ENCODE data around the gene MINDY4.

Gene MINDY4

DNA sequence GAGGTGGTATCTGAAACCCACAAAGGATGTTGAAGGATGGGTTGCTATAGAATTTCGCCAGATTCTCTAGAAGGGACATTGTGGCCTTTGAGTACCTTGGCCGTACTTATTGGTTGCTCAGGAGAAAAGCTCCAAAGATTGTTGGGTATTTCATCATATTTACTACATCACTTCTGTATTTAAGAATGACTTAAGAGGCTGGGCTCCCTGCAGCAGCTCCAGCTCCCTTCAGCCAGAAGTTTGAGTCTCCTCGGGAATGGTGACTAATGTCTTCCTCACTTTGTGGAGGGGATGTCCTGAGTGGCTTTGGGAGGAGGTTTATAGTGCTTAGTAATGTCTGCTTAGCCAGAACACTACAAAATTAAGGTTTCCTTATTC lies 18.1 kb downstream of the MINDY4 start:
- H3K9ac ChIP-seq (ENCODE audit: low read depth in 1 of 2, low read length in 2 of 2), result no peak overlapping the region
- H3K27me3 ChIP-seq (ENCODE audit: control insufficient read depth in 2 of 2, insufficient read depth in 2 of 2, low read length in 2 of 2), result no peaks in the 10 kb centered on the region
- no peak overlapping the region for H3K27ac ChIP-seq (ENCODE audit: low read depth in 2 of 2, low read length in 2 of 2)
- H3K4me1 ChIP-seq (ENCODE audit: control insufficient read depth in 2 of 2, insufficient read depth in 2 of 2, low read length in 2 of 2), result peaks cover 0 to 2% of the 10 kb centered on the region in 2 donors
- H3K36me3 ChIP-seq (ENCODE audit: control insufficient read depth in 2 of 2, insufficient read depth in 2 of 2, low read length in 2 of 2), result peaks cover 0 to 5% of the 10 kb centered on the region in 2 donors
- H3K9me3 ChIP-seq (ENCODE audit: control insufficient read depth in 2 of 2, low read length in 2 of 2), result no peaks in the 10 kb centered on the region
- H3K4me3 ChIP-seq (ENCODE audit: low read length in 2 of 2), result no peak overlapping the region

DNA sequence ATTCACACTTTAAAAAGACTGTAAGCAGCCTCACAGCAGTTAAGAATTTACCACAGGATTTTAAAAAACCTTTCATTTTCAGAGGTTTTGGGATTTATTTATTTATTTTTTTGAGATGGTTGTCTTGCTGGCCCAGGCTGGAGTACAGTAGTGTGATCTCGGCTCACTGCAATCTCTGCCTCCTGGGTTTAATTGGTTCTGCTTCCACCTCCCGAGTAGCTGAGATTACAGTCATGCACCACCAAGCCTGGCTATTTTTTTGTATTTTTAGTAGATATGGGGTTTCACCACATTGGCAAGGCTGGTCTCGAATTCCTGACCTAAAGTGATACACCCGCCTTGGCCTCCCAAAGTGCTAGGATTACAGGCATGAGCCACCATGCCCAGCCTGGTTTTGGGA lies 19.1 kb downstream of the MINDY4 start:
- Histone ChIP-seq H3K27ac (ENCODE audit: low read depth in 2 of 2, low read length in 2 of 2) (no peak overlapping the region), H3K4me1 (ENCODE audit: control insufficient read depth in 2 of 2, insufficient read depth in 2 of 2, low read length in 2 of 2) (peaks cover 0 to 2% of the 10 kb centered on the region in 2 donors), H3K9me3 (ENCODE audit: control insufficient read depth in 2 of 2, low read length in 2 of 2) (no peaks in the 10 kb centered on the region), H3K36me3 (ENCODE audit: control insufficient read depth in 2 of 2, insufficient read depth in 2 of 2, low read length in 2 of 2) (peaks cover 0 to 5% of the 10 kb centered on the region in 2 donors), H3K27me3 (ENCODE audit: control insufficient read depth in 2 of 2, insufficient read depth in 2 of 2, low read length in 2 of 2) (no peaks in the 10 kb centered on the region), H3K4me3 (ENCODE audit: low read length in 2 of 2) (no peak overlapping the region), H3K9ac (ENCODE audit: low read depth in 1 of 2, low read length in 2 of 2) (no peak overlapping the region)

DNA sequence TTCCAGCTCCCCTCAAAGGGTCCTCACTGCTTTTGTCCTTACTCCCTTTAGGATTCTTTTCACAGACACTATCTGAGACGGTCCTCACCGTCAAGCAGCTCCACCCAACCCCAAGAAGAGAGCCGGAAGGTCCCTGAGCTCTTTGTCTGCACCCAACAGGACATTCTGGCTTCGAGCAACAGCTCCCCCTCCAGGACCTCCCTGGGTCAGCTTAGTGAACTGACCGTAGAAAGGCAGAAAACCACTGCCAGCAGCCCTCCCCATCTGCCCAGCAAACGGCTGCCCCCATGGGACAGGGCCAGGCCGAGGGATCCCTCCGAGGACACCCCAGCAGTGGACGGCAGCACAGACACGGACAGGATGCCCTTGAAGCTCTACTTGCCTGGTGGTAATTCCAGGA lies 19.9 kb downstream of the MINDY4 start:
- peaks cover 0 to 5% of the 10 kb centered on the region in 2 donors for H3K36me3 ChIP-seq (ENCODE audit: control insufficient read depth in 2 of 2, insufficient read depth in 2 of 2, low read length in 2 of 2)
- H3K4me1 ChIP-seq (ENCODE audit: control insufficient read depth in 2 of 2, insufficient read depth in 2 of 2, low read length in 2 of 2), result no peaks in the 10 kb centered on the region
- no peaks in the 10 kb centered on the region for H3K27me3 ChIP-seq (ENCODE audit: control insufficient read depth in 2 of 2, insufficient read depth in 2 of 2, low read length in 2 of 2)
- H3K9me3 ChIP-seq (ENCODE audit: control insufficient read depth in 2 of 2, low read length in 2 of 2), result no peaks in the 10 kb centered on the region
- H3K4me3 ChIP-seq (ENCODE audit: low read length in 2 of 2), result no peak overlapping the region
- H3K27ac ChIP-seq (ENCODE audit: low read depth in 2 of 2, low read length in 2 of 2), result no peak overlapping the region
- no peak overlapping the region for H3K9ac ChIP-seq (ENCODE audit: low read depth in 1 of 2, low read length in 2 of 2)

DNA sequence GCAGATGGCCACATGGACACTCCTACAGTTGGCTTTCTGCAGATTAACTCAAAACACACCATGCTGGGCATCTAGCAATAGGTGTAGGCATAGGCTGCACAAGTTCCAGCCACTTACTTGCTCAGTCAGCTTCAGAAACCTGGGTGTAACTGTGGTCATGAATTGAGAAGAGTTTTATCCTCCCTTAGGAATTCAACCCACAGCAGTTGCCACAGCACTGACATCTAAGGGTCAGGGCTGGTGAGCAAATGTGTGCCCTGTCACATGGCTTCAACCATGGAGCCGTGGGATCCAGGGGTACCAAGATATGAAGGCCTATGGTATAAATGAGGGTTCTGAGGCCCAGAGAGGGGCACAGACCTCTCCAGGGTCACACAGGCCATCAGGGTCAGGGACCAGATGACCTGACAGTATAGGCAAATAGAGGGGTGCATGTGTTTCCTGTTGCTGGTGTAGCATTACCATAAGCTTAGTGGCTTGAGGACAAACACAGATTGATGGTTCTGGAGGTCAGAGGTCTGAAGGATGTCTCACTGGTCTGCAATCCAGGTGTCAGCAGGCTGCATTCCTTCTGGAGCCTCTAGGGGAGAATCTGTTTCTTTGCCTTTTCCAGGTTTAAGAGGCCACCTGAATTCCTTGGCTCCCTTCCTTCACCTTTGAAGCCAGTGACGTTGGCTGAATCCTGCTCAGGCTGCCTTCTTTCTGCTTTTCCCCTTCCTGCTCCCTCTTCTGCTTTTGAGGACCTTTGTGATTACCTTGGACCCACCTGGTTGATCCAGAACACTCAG lies 24.1 kb downstream of the MINDY4 start:
- Histone ChIP-seq H3K9me3 (ENCODE audit: control insufficient read depth in 2 of 2, low read length in 2 of 2) (no peaks in the 10 kb centered on the region), H3K9ac (ENCODE audit: low read depth in 1 of 2, low read length in 2 of 2) (no peak overlapping the region), H3K27ac (ENCODE audit: low read depth in 2 of 2, low read length in 2 of 2) (no peak overlapping the region), H3K27me3 (ENCODE audit: control insufficient read depth in 2 of 2, insufficient read depth in 2 of 2, low read length in 2 of 2) (no peaks in the 10 kb centered on the region), H3K4me1 (ENCODE audit: control insufficient read depth in 2 of 2, insufficient read depth in 2 of 2, low read length in 2 of 2) (peaks cover 10 to 12% of the 10 kb centered on the region in 2 donors), H3K4me3 (ENCODE audit: low read length in 2 of 2) (no peak overlapping the region), H3K36me3 (ENCODE audit: control insufficient read depth in 2 of 2, insufficient read depth in 2 of 2, low read length in 2 of 2) (peaks cover 0 to 5% of the 10 kb centered on the region in 2 donors)

DNA sequence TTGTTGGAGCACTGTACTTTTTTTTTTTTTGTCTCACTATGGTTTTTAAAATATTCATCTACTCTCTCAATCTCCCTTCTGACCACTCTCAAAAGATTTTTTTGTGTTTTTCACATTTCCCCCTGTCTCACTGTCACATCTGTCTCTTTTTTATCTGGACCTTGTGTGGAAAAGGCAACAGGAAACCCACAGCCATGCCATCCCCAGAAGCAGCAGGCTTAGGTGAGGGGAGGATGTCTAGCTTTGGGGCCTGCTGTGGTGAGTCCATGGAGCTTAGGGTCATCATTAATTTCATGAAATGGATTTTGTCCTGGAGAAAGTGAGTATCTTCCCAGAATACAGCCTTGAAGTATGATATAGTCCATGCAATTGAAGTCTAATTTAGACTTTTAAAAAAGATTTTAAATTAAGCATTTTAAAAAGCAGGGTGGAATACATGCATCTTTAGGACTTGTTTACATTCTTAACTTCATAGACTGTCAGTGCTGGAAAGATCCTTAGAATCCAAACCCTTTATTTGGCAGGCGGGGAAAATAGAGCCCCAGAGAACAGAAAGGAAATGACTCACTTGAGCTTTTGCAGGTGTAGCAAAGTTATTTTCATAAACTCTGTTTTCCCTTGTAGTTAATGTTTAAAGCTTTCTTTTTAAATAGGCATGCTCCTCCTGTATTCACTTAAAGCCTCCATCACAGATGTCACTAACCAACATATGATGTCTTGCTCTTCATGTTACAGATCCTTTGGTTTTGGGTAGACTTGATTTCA lies 25.1 kb downstream of the MINDY4 start:
- Histone ChIP-seq H3K4me1 (ENCODE audit: control insufficient read depth in 2 of 2, insufficient read depth in 2 of 2, low read length in 2 of 2) (peaks cover 10 to 12% of the 10 kb centered on the region in 2 donors), H3K27ac (ENCODE audit: low read depth in 2 of 2, low read length in 2 of 2) (no peak overlapping the region), H3K4me3 (ENCODE audit: low read length in 2 of 2) (no peak overlapping the region)

DNA sequence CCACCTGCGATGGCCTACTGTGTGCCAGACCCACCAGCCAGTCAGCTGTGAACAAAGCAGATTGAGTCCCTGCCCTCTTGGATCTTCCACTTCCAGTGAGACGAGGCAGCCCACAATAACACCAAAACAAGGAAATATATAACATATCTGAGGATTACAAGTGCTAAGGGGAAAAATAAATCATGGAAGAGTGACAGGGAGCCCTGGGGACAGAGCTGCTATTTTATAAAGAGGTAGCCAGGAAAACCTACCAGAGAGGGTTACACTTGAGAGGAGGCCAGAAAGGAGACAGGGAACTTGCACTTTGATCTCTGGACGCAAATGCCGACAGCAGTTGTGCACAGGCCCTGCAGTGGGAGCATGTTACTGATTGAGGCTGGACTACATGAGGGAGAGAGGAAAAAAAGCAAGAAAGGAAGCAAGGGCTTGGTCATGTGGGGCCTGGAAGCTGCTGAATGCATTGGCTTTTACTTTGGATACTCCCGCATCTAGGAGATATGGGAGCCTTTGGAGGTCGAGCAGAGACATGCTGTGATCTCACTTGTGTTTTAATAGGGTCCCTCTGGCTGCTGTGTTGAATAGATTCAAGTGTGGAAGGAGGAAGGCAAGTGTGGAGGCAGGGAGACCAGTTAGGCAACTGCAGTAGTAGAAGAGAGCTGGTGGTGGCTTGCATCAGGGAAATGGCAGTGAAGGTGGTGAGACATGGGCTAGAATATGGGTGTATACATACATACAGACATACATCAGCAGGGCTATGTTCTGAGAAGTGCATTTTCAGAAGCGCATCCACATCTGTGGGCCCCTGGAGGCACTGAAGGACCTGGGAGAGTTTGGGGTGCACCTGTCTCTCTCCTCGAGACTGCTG lies 26.2 kb downstream of the MINDY4 start:
- peaks cover 10 to 12% of the 10 kb centered on the region in 2 donors for H3K4me1 ChIP-seq (ENCODE audit: control insufficient read depth in 2 of 2, insufficient read depth in 2 of 2, low read length in 2 of 2)
- peak overlapping the region; percentile 5 to 11 for H3K9ac ChIP-seq (ENCODE audit: low read depth in 1 of 2, low read length in 2 of 2)
- peak overlapping the region in 1 of 2 donors; percentile 14 for H3K27ac ChIP-seq (ENCODE audit: low read depth in 2 of 2, low read length in 2 of 2)

More for the DNA sequence above, 25.1 kb downstream of the MINDY4 start:
- H3K36me3 ChIP-seq (ENCODE audit: control insufficient read depth in 2 of 2, insufficient read depth in 2 of 2, low read length in 2 of 2), result peaks cover 0 to 4% of the 10 kb centered on the region in 2 donors
- H3K27me3 ChIP-seq (ENCODE audit: control insufficient read depth in 2 of 2, insufficient read depth in 2 of 2, low read length in 2 of 2), result no peaks in the 10 kb centered on the region
- no peaks in the 10 kb centered on the region for H3K9me3 ChIP-seq (ENCODE audit: control insufficient read depth in 2 of 2, low read length in 2 of 2)
- no peak overlapping the region for H3K9ac ChIP-seq (ENCODE audit: low read depth in 1 of 2, low read length in 2 of 2)

DNA sequence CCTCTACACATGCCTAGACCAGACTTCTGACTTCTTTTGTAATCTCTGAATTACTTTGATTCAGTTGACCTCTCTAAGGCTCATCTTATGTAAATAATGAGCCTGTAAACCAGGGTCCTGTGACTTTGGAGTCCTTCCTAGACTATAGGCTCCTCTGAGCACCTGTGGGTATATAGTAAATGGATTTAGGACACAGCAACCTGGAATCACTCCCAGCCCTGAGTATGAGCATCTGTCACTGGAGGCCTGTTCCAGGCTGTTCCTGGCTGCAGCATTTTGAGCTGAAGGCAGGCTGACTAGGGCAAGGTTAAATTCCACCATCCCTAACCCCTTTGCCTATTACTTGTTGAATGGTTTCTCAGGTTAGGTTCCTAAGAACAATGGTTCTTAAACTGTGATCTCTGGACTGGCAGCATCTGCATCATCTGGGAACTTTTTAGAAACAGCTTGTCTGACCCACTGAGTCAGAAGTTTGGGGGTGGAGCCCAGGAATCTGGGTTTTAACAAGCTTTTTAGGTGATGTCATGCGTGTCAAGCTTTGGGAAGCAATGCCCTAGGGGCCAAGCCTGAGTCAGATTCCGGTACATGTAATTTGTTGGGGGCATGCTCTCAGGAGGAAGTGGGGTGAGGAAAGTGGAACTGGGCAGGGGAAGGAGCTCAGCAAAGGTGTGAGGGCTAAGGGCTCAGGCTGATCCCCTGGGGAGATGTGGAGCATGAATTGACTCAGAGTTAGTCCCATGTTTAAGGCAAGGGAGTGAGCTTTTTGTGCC lies 28.2 kb downstream of the MINDY4 start:
- Histone ChIP-seq H3K9me3 (ENCODE audit: control insufficient read depth in 2 of 2, low read length in 2 of 2) (no peaks in the 10 kb centered on the region), H3K27ac (ENCODE audit: low read depth in 2 of 2, low read length in 2 of 2) (no peak overlapping the region), H3K9ac (ENCODE audit: low read depth in 1 of 2, low read length in 2 of 2) (no peak overlapping the region), H3K4me1 (ENCODE audit: control insufficient read depth in 2 of 2, insufficient read depth in 2 of 2, low read length in 2 of 2) (peaks cover 10 to 12% of the 10 kb centered on the region in 2 donors), H3K36me3 (ENCODE audit: control insufficient read depth in 2 of 2, insufficient read depth in 2 of 2, low read length in 2 of 2) (no peaks in the 10 kb centered on the region), H3K27me3 (ENCODE audit: control insufficient read depth in 2 of 2, insufficient read depth in 2 of 2, low read length in 2 of 2) (no peaks in the 10 kb centered on the region), H3K4me3 (ENCODE audit: low read length in 2 of 2) (no peak overlapping the region)

More for the DNA sequence above, 26.2 kb downstream of the MINDY4 start:
- Histone ChIP-seq H3K4me3 (ENCODE audit: low read length in 2 of 2) (no peak overlapping the region), H3K36me3 (ENCODE audit: control insufficient read depth in 2 of 2, insufficient read depth in 2 of 2, low read length in 2 of 2) (no peaks in the 10 kb centered on the region), H3K27me3 (ENCODE audit: control insufficient read depth in 2 of 2, insufficient read depth in 2 of 2, low read length in 2 of 2) (no peaks in the 10 kb centered on the region), H3K9me3 (ENCODE audit: control insufficient read depth in 2 of 2, low read length in 2 of 2) (no peaks in the 10 kb centered on the region)

DNA sequence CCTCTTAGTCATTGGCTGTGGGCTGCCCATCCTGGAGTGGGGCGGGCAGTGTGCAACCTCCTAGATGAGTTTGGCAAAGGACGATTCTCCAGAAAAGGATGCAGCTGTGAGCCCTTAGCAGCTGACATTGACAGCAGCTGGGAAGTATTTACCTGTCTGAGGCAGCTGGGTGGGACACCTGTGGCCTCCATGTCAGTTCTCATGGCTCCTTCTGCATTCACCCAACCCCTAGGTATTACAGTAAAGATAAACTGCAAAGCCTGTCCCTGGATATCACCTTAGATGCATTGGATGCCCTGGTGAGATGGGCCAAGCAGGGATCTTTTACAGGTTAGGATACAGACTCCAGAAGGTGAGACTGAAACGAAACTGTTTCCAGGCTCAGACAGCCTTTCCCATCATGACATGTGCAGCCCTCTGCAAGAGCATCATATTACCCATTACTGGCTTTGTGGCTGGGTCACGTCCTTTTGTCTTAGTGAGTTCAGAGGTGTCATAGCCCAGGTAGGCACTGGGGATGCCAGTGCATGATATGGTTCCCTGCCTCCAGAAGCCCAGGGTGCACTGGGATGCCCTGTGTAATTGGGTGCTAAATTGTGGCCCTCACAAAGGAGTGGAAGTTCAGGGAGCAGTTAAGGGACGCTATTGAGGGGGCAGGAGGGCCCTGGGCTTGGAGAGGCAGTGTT lies 28.9 kb downstream of the MINDY4 start:
- no peak overlapping the region for H3K9ac ChIP-seq (ENCODE audit: low read depth in 1 of 2, low read length in 2 of 2)
- peaks cover 10 to 12% of the 10 kb centered on the region in 2 donors for H3K4me1 ChIP-seq (ENCODE audit: control insufficient read depth in 2 of 2, insufficient read depth in 2 of 2, low read length in 2 of 2)
- H3K27ac ChIP-seq (ENCODE audit: low read depth in 2 of 2, low read length in 2 of 2), result no peak overlapping the region
- H3K4me3 ChIP-seq (ENCODE audit: low read length in 2 of 2), result no peak overlapping the region
- H3K36me3 ChIP-seq (ENCODE audit: control insufficient read depth in 2 of 2, insufficient read depth in 2 of 2, low read length in 2 of 2), result no peaks in the 10 kb centered on the region
- no peaks in the 10 kb centered on the region for H3K27me3 ChIP-seq (ENCODE audit: control insufficient read depth in 2 of 2, insufficient read depth in 2 of 2, low read length in 2 of 2)
- H3K9me3 ChIP-seq (ENCODE audit: control insufficient read depth in 2 of 2, low read length in 2 of 2), result no peaks in the 10 kb centered on the region

DNA sequence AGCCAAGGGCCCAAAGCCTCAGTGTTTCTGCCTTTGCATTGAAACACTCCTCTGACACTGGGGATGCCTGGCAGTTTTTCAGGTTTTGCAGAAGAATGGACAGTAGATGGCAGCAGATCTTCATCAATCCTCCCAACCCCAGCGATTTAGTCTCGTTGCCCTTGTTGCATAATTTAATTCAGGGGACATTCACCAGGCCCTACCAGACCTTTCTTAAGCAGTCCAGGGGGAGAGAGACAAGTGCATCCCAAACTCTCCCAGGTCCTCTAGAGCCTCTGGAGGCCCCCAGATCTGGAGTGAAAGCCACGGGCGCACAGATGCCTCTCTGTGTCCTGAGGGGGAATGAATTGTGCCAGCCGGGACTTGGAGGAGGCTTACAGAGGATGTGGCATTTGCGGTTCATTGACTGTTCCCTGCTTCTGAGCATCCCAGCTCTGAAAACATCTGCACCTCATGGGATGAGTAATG lies 29.6 kb downstream of the MINDY4 start:
- Histone ChIP-seq H3K27ac (ENCODE audit: low read depth in 2 of 2, low read length in 2 of 2) (no peak overlapping the region), H3K27me3 (ENCODE audit: control insufficient read depth in 2 of 2, insufficient read depth in 2 of 2, low read length in 2 of 2) (no peaks in the 10 kb centered on the region), H3K9ac (ENCODE audit: low read depth in 1 of 2, low read length in 2 of 2) (no peak overlapping the region), H3K4me1 (ENCODE audit: control insufficient read depth in 2 of 2, insufficient read depth in 2 of 2, low read length in 2 of 2) (peaks cover 10 to 12% of the 10 kb centered on the region in 2 donors), H3K36me3 (ENCODE audit: control insufficient read depth in 2 of 2, insufficient read depth in 2 of 2, low read length in 2 of 2) (no peaks in the 10 kb centered on the region), H3K9me3 (ENCODE audit: control insufficient read depth in 2 of 2, low read length in 2 of 2) (no peaks in the 10 kb centered on the region), H3K4me3 (ENCODE audit: low read length in 2 of 2) (no peak overlapping the region)

All from mucosa of rectum (tissue), 2 donors.